HepG2 (cell line): Measurements from ENCODE around the gene ADD2. TPM values are rescaled to one million over a fixed set of nuclear protein-coding genes. Genes with fewer than 3 reads are reported as not detected.

Source experiments
- ZNF724P ChIP-seq: sonication (generic); formaldehyde crosslinking; IDR thresholded peaks from 2 replicates; pipeline ENCODE4 v1.8.0; 2022; ENCODE audit warnings: missing genetic modification reagents, borderline replicate concordance
- ZNF775 ChIP-seq: sonication (generic); formaldehyde crosslinking; IDR thresholded peaks from 2 replicates; pipeline ENCODE4 v1.4.0; 2020; ENCODE audit warnings: missing genetic modification reagents, mild to moderate bottlenecking, moderate library complexity, borderline replicate concordance
- polyA plus RNA-seq, 8 experiments: library from polyadenylated mRNA; depleted of rRNA in 3 of 8; stranded (reverse) in 7 of 8; unstranded in 1 of 8; fragments of >200 nt; fragmentation: Illumina TruSeq in 4 of 8; extraction: Trizol in 4 of 8; gene quantifications; 2 replicates each; pipeline versions ENCODE4 v1.2.1 to v1.2.3, GENCODE V29; 2011 to 2016; ENCODE audit warnings: low read depth in 4 of 8, missing spikeins in 1 of 8, mixed read lengths in 1 of 8; ENCODE audit not compliant: insufficient read depth in 1 of 8
- total RNA-seq, 5 experiments: library from RNA; depleted of rRNA; stranded (reverse); fragments of >200 nt; fragmentation: Illumina TruSeq; extraction: Trizol; gene quantifications; 2 replicates each; pipeline ENCODE4 v1.2.3, GENCODE V29; 2016; ENCODE audit warnings: low read depth in 1 of 5
- TF ChIP-seq, protein P1 (sequence below), 2 experiments: fragments of 450-650 bp in 1 of 2; sonication (generic) in 1 of 2; formaldehyde crosslinking in 1 of 2; IDR thresholded peaks; 2 replicates each; pipeline versions ENCODE4 v1.6.1 to v1.8.0; 2016 to 2022; ENCODE audit warnings: antibody characterized with exemption in 1 of 2, mild to moderate bottlenecking in 1 of 2, missing genetic modification reagents in 1 of 2
- TF ChIP-seq, protein P2 (sequence below): sonication (generic); formaldehyde crosslinking; IDR thresholded peaks from 2 replicates; pipeline ENCODE4 v1.4.0; 2020; ENCODE audit warnings: mild to moderate bottlenecking, missing genetic modification reagents

Gene ADD2
- total and polyA plus RNA-seq, 2 of the 13 experiments (the other 11 are each of a cell fraction or from before 2014, with no cell fraction given), result 0.05 to 0.13 TPM

GRCh38 chr2:70779911-70780545 is 12.0 kb upstream of the ADD2 start (continued):
- TF ChIP-seq, protein P1, sequence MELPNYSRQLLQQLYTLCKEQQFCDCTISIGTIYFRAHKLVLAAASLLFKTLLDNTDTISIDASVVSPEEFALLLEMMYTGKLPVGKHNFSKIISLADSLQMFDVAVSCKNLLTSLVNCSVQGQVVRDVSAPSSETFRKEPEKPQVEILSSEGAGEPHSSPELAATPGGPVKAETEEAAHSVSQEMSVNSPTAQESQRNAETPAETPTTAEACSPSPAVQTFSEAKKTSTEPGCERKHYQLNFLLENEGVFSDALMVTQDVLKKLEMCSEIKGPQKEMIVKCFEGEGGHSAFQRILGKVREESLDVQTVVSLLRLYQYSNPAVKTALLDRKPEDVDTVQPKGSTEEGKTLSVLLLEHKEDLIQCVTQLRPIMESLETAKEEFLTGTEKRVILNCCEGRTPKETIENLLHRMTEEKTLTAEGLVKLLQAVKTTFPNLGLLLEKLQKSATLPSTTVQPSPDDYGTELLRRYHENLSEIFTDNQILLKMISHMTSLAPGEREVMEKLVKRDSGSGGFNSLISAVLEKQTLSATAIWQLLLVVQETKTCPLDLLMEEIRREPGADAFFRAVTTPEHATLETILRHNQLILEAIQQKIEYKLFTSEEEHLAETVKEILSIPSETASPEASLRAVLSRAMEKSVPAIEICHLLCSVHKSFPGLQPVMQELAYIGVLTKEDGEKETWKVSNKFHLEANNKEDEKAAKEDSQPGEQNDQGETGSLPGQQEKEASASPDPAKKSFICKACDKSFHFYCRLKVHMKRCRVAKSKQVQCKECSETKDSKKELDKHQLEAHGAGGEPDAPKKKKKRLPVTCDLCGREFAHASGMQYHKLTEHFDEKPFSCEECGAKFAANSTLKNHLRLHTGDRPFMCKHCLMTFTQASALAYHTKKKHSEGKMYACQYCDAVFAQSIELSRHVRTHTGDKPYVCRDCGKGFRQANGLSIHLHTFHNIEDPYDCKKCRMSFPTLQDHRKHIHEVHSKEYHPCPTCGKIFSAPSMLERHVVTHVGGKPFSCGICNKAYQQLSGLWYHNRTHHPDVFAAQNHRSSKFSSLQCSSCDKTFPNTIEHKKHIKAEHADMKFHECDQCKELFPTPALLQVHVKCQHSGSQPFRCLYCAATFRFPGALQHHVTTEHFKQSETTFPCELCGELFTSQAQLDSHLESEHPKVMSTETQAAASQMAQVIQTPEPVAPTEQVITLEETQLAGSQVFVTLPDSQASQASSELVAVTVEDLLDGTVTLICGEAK (IDR thresholded peaks at IDR 0.05), result no peak
- TF ChIP-seq, protein P1 (CRISPR knock-in tag; IDR thresholded peaks at IDR 0.05), result no peak
- no peak for TF ChIP-seq ZNF724P (CRISPR knock-in tag)
- TF ChIP-seq, protein P2, sequence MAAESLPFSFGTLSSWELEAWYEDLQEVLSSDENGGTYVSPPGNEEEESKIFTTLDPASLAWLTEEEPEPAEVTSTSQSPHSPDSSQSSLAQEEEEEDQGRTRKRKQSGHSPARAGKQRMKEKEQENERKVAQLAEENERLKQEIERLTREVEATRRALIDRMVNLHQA (CRISPR knock-in tag), result no peak
- TF ChIP-seq ZNF775, result no peak
